ENCODE results near the gene CYTH1. TPM values are rescaled to one million over a fixed set of nuclear protein-coding genes. Genes with fewer than 3 reads are reported as not detected.

The CYTH1 gene
- polyA plus RNA-seq, 2 of the 4 experiments (the other 2 are of a cell fraction), result 38.5 to 46.2 TPM

DNA sequence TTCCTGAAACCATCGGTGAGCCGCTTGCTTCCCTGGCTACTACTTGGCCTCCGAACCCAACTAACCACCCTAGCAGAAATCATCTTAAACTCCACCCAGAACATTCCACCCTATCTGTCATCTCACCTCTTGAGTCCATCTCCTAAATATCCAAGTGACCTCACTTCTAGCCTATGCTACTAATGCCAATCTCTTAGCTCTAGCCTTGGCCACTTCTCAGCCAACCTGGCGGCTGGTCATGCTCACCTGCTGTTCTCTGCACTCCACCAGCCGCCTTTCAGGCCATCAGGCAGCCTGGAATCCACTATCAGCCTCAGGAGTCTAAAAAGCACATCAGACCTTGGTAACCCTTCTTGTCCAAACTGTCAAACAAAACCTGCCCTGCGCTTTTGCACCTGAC lies 11.9 kb upstream of the CYTH1 start:
- no peak for DNase-seq (ENCODE audit: low read depth in 1 of 2, low spot score in 1 of 2)
- 79% methylated on average over 6 of the region's 6 CpGs for WGBS (ENCODE audit: missing lambda C conversion rate)
- POLR2A ChIA-PET, result no interaction called here

DNA sequence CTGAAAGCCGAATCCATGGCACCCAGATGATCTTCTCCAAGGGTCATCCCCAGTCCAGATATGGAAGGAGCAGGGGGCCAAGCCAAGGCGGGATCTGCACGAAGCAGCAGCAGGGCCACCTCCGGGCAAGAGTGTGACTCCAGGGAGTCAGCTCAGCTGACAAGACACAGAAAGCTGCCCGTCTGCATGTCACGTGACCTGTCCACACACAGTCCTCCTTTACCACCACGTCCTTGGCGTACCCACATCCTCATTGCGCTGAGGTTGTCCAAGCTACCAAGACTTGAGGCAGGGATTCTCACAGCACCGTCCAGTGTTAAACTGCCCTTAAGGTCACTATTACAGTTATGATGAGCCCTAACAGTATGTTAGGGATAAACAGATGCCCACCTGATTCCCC lies 11.3 kb upstream of the CYTH1 start:
- no peaks in the 10 kb centered on the region for H3K9me3 ChIP-seq
- no peak for FAIRE-seq
- DNase-seq (ENCODE audit: low read depth in 1 of 2, low spot score in 1 of 2), result no peak
- no peak; a peak in 1 of 6 replicates for ATAC-seq
- H3K27ac ChIP-seq, result no peak overlapping the region
- TF ChIP-seq HOXA7 (CRISPR knock-in tag; IDR thresholded peaks at IDR 0.05) (no peak), POLR2AphosphoS2 (conservative IDR thresholded peaks at IDR 0.05; ENCODE audit: low read length) (peak; percentile 66; the same call in 1 of the 2 replicates)
- H3K4me2 ChIP-seq, result no peak overlapping the region
- no peak overlapping the region for H3K4me3 ChIP-seq
- H3K4me1 ChIP-seq, result peaks cover 8% of the 10 kb centered on the region; the same call in 1 of the 3 replicates
- WGBS (ENCODE audit: missing lambda C conversion rate), result 84% methylated on average over 10 of the region's 10 CpGs
- ChIA-PET CTCF (interaction anchor here (0.6 to 1.5 kb wide), 7 partner anchors 8 to 227 kb away, joined by 3 to 5 read pairs (median 3); no protein-coding TSS in a partner anchor), POLR2A (no interaction called here)

More for the DNA sequence above, 11.9 kb upstream of the CYTH1 start:
- Histone ChIP-seq H3K9me3 (no peaks in the 10 kb centered on the region), H3K27ac (no peak overlapping the region), H3K4me2 (no peak overlapping the region), H3K4me3 (no peak overlapping the region), H3K4me1 (peaks cover 8% of the 10 kb centered on the region; the same call in 1 of the 3 replicates)
- no peak for ATAC-seq
- CTCF ChIA-PET, result interaction anchor here (0.6 to 3.0 kb wide), 5 partner anchors 7 to 94 kb away, joined by 3 to 12 read pairs (median 3); no protein-coding TSS in a partner anchor
- no peak for FAIRE-seq
- TF ChIP-seq CEBPB (IDR thresholded peaks at IDR 0.05) (no peak), POLR2AphosphoS2 (conservative IDR thresholded peaks at IDR 0.05; ENCODE audit: low read length) (0 out of 2 replicates have a peak, but pooled peaks have one; percentile 12)

DNA sequence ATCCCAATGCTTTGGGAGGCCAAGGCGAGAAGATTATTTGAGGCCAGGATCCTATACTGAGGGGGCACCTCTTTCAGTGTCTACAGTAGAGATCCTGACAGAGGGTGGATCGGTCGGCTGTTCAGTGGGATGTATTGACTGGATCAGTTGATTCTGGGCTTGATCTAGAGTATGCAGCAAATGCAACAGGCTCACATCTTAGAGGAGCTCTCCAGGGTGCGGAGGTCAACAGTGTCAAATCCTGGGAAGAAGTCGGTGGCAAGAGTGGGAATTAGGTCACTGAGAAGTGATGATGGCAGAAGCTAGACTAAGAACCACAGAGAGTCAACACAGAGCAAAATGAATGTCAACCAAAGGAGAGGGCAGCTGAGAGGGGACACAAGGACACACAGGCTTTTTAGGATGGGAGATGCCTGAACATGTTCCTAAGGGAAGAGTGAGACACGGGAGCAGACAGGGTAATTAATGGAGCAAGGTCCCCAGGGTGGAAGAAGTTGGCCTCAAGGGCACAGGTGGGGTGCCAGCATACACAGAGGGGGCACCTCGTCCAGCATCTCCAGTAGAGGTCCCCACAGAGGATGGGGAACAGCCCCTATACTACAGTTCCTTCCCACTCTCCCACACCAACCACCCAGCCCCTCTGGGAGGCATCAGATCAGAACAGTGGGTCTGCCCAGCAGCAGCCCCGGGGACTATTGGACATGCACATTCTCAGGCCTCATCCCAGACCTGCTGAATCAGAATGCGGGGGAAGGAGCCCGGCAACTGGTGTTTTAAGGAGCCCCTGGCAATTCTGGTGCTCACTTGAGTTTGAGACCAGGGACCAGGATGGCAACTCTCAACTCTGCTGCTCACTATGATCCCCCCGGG lies 10.0 kb upstream of the CYTH1 start:
- Histone ChIP-seq H3K4me3 (no peak overlapping the region), H3K4me2 (no peak overlapping the region), H3K27ac (peak overlapping the region in 1 of 2 experiments; percentile 49; a peak in 4 of 6 replicates), H3K9me3 (no peaks in the 10 kb centered on the region), H3K4me1 (peaks cover 13% of the 10 kb centered on the region; the same call in 2 of the 3 replicates)
- WGBS (ENCODE audit: missing lambda C conversion rate), result 91% methylated on average over 11 of the region's 11 CpGs
- ChIA-PET POLR2A (no interaction called here), CTCF (interaction anchor here (1.2 to 1.5 kb wide), 2 partner anchors 8 to 9 kb away, joined by 3 to 5 read pairs; no protein-coding TSS in a partner anchor)
- FAIRE-seq (no peak), DNase-seq (ENCODE audit: low read depth in 1 of 2, low spot score in 1 of 2) (no peak), ATAC-seq (peak; percentile 16 to 22; a peak in 3 of 6 replicates)
- TF ChIP-seq POLR2AphosphoS2 (conservative IDR thresholded peaks at IDR 0.05; ENCODE audit: low read length) (no peak), HEYL (CRISPR knock-in tag; IDR thresholded peaks at IDR 0.05) (no peak), EHMT2 (IDR thresholded peaks at IDR 0.05; ENCODE audit: low read depth) (no peak), HOXB5 (CRISPR knock-in tag; IDR thresholded peaks at IDR 0.05) (no peak)

DNA sequence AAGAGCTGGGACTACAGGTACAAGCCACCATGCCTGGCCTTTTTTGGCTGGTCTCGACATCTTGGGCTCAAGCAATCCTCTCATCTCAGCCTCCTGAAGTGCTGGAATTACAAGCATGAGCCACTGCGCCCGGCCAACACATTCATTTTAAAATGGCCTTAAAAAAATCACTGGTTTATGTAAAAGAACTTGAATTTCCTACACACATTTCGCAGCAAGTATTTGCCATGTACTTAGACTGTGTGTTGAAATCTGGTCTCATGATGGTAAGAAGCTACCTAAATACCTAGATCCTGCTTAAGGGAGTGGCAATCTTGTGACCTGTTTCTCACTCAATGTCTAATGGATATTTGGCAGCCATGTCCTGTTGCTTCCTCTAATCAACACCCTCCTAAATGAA lies 8.5 kb upstream of the CYTH1 start:
- DNase-seq (ENCODE audit: low read depth in 1 of 2, low spot score in 1 of 2), result no peak
- ChIA-PET POLR2A (no interaction called here), CTCF (interaction anchor here (1.1 to 2.5 kb wide), 5 partner anchors 8 to 293 kb away, joined by 3 to 8 read pairs (median 6); no protein-coding TSS in a partner anchor)
- H3K9me3 ChIP-seq, result no peaks in the 10 kb centered on the region
- TF ChIP-seq ESRRA (IDR thresholded peaks at IDR 0.05; ENCODE audit: borderline replicate concordance, low read length) (no peak), HOXA7 (CRISPR knock-in tag; IDR thresholded peaks at IDR 0.05) (no peak), CHD2 (IDR thresholded peaks at IDR 0.05; ENCODE audit: low read length, partially characterized antibody) (no peak), KDM5A (IDR thresholded peaks at IDR 0.05) (no peak)
- TF ChIP-seq, protein P1, sequence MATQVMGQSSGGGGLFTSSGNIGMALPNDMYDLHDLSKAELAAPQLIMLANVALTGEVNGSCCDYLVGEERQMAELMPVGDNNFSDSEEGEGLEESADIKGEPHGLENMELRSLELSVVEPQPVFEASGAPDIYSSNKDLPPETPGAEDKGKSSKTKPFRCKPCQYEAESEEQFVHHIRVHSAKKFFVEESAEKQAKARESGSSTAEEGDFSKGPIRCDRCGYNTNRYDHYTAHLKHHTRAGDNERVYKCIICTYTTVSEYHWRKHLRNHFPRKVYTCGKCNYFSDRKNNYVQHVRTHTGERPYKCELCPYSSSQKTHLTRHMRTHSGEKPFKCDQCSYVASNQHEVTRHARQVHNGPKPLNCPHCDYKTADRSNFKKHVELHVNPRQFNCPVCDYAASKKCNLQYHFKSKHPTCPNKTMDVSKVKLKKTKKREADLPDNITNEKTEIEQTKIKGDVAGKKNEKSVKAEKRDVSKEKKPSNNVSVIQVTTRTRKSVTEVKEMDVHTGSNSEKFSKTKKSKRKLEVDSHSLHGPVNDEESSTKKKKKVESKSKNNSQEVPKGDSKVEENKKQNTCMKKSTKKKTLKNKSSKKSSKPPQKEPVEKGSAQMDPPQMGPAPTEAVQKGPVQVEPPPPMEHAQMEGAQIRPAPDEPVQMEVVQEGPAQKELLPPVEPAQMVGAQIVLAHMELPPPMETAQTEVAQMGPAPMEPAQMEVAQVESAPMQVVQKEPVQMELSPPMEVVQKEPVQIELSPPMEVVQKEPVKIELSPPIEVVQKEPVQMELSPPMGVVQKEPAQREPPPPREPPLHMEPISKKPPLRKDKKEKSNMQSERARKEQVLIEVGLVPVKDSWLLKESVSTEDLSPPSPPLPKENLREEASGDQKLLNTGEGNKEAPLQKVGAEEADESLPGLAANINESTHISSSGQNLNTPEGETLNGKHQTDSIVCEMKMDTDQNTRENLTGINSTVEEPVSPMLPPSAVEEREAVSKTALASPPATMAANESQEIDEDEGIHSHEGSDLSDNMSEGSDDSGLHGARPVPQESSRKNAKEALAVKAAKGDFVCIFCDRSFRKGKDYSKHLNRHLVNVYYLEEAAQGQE (IDR thresholded peaks at IDR 0.05), result no peak
- 93% methylated on average over 4 of the region's 4 CpGs for WGBS (ENCODE audit: missing lambda C conversion rate)
- no peak overlapping the region for H3K4me3 ChIP-seq
- no peak overlapping the region for H3K27ac ChIP-seq
- peaks cover 13% of the 10 kb centered on the region; the same call in 2 of the 3 replicates for H3K4me1 ChIP-seq
- FAIRE-seq, result no peak
- H3K4me2 ChIP-seq, result no peak overlapping the region
- ATAC-seq, result no peak
